A673 (cell line): ENCODE data around the gene KCND1. TPM values are rescaled to one million over a fixed set of nuclear protein-coding genes. Genes with fewer than 3 reads are reported as not detected.

Experiments
- BruUV-seq: library from RNA; stranded (reverse); fragments of 400-500 nt; replicated peaks from 2 replicates; lab custom pipeline; 2021; lab: Mats Ljungman, UMichigan
- CTCF ChIA-PET: fragments of 300-600 bp; sonication (Branson Sonifier 250); formaldehyde crosslinking; loops from one replicate; lab custom pipeline; 2022; ENCODE audit warnings: antibody characterized with exemption; lab: Charles Lee
- POLR2A ChIA-PET: fragments of 300-600 bp; sonication (Branson Sonifier 250); formaldehyde crosslinking; loops from one replicate; lab custom pipeline; 2022; ENCODE audit warnings: antibody characterized with exemption; ENCODE audit not compliant: low non-redundant PET; lab: Charles Lee
- DNase-seq: peaks from one replicate; pipeline ENCODE4 v3.0.0-alpha.2; 2015; ENCODE audit warnings: low spot score
- H3K27ac ChIP-seq: fragments of 200-600 bp; sonication (generic); 2 replicates; pipeline ENCODE4 v1.5.1; 2016; ENCODE audit warnings: mixed run types, low read depth, mild to moderate bottlenecking, mixed read lengths, antibody characterized with exemption, low read length; ENCODE audit not compliant: poor library complexity, severe bottlenecking
- H3K27me3 ChIP-seq: fragments of 200-600 bp; sonication (generic); replicated peaks from 2 replicates; pipeline ENCODE4 v1.6.1; 2017; ENCODE audit warnings: mixed run types, low read depth, mild to moderate bottlenecking, mixed read lengths, antibody characterized with exemption, low read length; ENCODE audit not compliant: insufficient read depth, poor library complexity
- H3K36me3 ChIP-seq: fragments of 200-600 bp; sonication (generic); 2 replicates; pipeline ENCODE4 v1.6.1; 2016; ENCODE audit warnings: mixed run types, mild to moderate bottlenecking, mixed read lengths, antibody characterized with exemption, low read length; ENCODE audit not compliant: insufficient read depth, poor library complexity, severe bottlenecking
- H3K4me1 ChIP-seq: fragments of 200-600 bp; sonication (generic); 2 replicates; pipeline ENCODE4 v1.6.1; 2017; ENCODE audit warnings: mixed run types, mild to moderate bottlenecking, mixed read lengths, antibody characterized with exemption, low read length; ENCODE audit not compliant: insufficient read depth, poor library complexity, severe bottlenecking
- H3K4me3 ChIP-seq: fragments of 200-600 bp; sonication (generic); 2 replicates; pipeline ENCODE4 v1.5.1; 2016; ENCODE audit warnings: low read depth, mixed run types, mild to moderate bottlenecking, mixed read lengths, low read length; ENCODE audit not compliant: poor library complexity, severe bottlenecking
- H3K9me3 ChIP-seq: fragments of 200-600 bp; sonication (generic); 2 replicates; pipeline ENCODE4 v1.6.1; 2016; ENCODE audit warnings: mixed run types, low read depth, mild to moderate bottlenecking, mixed read lengths, antibody characterized with exemption, low read length; ENCODE audit not compliant: poor library complexity, severe bottlenecking
- EZH2 ChIP-seq: fragments of 200-600 bp; sonication (generic); IDR thresholded peaks from 2 replicates; pipeline ENCODE4 v1.6.1; 2017; ENCODE audit warnings: borderline replicate concordance, low read depth, mild to moderate bottlenecking, mixed read lengths, antibody characterized with exemption, low read length; ENCODE audit not compliant: poor library complexity, severe bottlenecking
- intact Hi-C: fragments of 100-400 bp; cut with micrococcal nuclease; formaldehyde crosslinking; loops from one replicate; pipeline ENCODE4 v1.10.0; 2022; ENCODE audit not compliant: unreplicated experiment
- total RNA-seq: library from RNA; stranded (reverse); gene quantifications from 2 replicates; pipeline ENCODE4 v1.2.3, GENCODE V29; 2021
- TF ChIP-seq, protein P1 (sequence below): fragments of 300-800, 200-600 bp; sonication (generic); conservative IDR thresholded peaks from 2 replicates; pipeline ENCODE4 v1.5.1; 2017; ENCODE audit warnings: low read depth, mild to moderate bottlenecking, antibody characterized with exemption, low read length, moderate library complexity, mixed read lengths

Gene KCND1
- total RNA-seq, 1 experiment from 2014 or later, result 4.3 TPM

- CTCF ChIA-PET, result no interaction called here
- Histone ChIP-seq H3K4me3 (no peak overlapping the region), H3K4me1 (no peaks in the 10 kb centered on the region), H3K27me3 (no peaks in the 10 kb centered on the region), H3K9me3 (no peaks in the 10 kb centered on the region), H3K27ac (no peak overlapping the region), H3K36me3 (peaks cover 17% of the 10 kb centered on the region)
- intact Hi-C loops, result no loop called here
- no TSS peak for BruUV-seq
- TF ChIP-seq EZH2, result no peak
- TF ChIP-seq, protein P1, sequence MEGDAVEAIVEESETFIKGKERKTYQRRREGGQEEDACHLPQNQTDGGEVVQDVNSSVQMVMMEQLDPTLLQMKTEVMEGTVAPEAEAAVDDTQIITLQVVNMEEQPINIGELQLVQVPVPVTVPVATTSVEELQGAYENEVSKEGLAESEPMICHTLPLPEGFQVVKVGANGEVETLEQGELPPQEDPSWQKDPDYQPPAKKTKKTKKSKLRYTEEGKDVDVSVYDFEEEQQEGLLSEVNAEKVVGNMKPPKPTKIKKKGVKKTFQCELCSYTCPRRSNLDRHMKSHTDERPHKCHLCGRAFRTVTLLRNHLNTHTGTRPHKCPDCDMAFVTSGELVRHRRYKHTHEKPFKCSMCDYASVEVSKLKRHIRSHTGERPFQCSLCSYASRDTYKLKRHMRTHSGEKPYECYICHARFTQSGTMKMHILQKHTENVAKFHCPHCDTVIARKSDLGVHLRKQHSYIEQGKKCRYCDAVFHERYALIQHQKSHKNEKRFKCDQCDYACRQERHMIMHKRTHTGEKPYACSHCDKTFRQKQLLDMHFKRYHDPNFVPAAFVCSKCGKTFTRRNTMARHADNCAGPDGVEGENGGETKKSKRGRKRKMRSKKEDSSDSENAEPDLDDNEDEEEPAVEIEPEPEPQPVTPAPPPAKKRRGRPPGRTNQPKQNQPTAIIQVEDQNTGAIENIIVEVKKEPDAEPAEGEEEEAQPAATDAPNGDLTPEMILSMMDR, result no peak
- no peak for DNase-seq
- POLR2A ChIA-PET, result no interaction called here
These were observed 37.9 kb downstream of the KCND1 start for GRCh38 chrX:48933757-48934156.

- POLR2A ChIA-PET, result no interaction called here
- peaks cover 5% of the 10 kb centered on the region for H3K36me3 ChIP-seq
- H3K27ac ChIP-seq, result no peak overlapping the region
- CTCF ChIA-PET, result no interaction called here
- no peak for DNase-seq
- intact Hi-C loops, result no loop called here
- no TSS peak for BruUV-seq
- no peaks in the 10 kb centered on the region for H3K4me1 ChIP-seq
- no peak overlapping the region for H3K4me3 ChIP-seq
- no peaks in the 10 kb centered on the region for H3K9me3 ChIP-seq
- H3K27me3 ChIP-seq, result no peaks in the 10 kb centered on the region
- no peak for TF ChIP-seq EZH2
- TF ChIP-seq, protein P1, result no peak
These were observed 43.8 kb downstream of the KCND1 start for GRCh38 chrX:48927736-48928382.

DNA sequence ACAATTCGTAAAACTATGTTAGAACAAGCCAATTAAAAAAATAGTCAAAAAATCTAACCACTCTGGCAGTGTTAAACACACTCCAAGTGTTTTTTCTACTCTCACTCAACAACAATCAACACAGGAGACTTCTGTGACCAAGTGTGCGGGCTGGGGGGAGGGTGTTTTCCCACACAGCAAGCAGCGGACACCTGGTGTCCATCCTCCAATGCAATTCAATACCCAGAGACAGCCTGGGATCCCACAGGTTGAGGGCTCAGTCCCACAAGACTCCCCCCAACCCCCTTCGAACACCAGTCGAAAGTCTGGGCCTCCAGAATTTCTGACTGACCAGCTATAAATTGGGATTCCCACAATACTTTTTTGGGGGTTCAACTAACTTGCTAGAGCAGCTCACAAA, 44.5 kb downstream of the KCND1 start:
- TF ChIP-seq, protein P1, result no peak
- TF ChIP-seq EZH2, result no peak
- DNase-seq, result no peak
- H3K9me3 ChIP-seq, result no peaks in the 10 kb centered on the region
- no peak overlapping the region for H3K4me3 ChIP-seq
- intact Hi-C loops, result no loop called here
- H3K27ac ChIP-seq, result no peak overlapping the region
- no peaks in the 10 kb centered on the region for H3K4me1 ChIP-seq
- H3K36me3 ChIP-seq, result peaks cover 5% of the 10 kb centered on the region
- BruUV-seq, result no TSS peak
- H3K27me3 ChIP-seq, result no peaks in the 10 kb centered on the region
- ChIA-PET POLR2A (no interaction called here), CTCF (no interaction called here)
